Femur (tissue), 1 donor: ENCODE measurements around the gene CCDC112.
"Not testable (repeated sequence)": the region's sequence is repeated elsewhere in the genome, so short reads cannot be mapped to it uniquely, and the experiment has no call there.

Experiments
- DNase-seq: peaks from one replicate; pipeline ENCODE4 v3.0.0-alpha.2; 2017

Gene CCDC112, protein sequence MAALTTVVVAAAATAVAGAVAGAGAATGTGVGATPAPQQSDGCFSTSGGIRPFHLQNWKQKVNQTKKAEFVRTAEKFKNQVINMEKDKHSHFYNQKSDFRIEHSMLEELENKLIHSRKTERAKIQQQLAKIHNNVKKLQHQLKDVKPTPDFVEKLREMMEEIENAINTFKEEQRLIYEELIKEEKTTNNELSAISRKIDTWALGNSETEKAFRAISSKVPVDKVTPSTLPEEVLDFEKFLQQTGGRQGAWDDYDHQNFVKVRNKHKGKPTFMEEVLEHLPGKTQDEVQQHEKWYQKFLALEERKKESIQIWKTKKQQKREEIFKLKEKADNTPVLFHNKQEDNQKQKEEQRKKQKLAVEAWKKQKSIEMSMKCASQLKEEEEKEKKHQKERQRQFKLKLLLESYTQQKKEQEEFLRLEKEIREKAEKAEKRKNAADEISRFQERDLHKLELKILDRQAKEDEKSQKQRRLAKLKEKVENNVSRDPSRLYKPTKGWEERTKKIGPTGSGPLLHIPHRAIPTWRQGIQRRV

DNA sequence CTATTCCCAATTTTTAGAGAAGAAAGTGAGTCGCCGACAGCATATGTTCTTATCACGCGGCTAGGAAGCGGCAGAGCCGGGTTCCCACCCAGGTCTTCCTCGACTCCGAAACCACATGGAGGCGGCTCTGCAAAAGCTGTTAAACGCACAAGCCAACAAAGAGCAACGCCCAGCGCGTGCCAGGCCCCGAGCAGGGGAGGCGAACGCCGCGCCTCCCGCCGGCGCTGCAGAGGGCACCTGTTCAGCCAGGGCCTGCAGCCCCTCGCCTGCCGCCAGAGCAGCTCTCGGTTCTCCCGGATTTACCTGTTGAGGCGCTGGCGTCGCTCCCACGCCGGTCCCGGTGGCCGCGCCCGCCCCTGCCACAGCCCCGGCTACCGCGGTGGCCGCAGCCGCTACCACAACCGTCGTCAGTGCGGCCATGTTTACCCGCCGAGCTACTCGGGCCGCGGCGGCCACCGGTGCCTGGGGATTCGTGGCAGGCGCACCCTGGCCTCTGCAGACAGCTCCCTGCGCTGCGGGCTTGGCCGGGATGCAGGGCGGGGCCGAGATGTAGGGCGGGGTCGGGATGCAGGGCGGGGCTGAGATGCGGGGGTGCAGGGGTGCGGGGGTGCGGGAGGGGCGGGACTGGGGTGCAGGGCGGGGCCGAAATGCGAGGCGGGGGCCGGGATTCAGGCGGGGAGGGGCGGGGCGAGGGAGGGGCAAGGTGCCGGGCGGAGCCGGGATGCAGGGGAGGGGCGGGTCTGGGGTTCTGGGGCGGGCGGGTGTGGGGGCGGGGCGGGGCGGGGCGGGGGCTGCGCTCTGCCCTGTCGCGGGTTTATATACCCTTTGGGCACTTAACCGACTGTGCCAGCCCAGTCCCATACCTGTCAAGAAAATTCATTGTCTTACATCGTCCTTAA, at the start of gene CCDC112:
Gene CCDC112, minus strand, starts transcription at position 531 of the 899 bp plus-strand sequence. Its CDS starts 111 bp downstream, at position 420.
- DNase-seq, result peak; percentile 78

DNA sequence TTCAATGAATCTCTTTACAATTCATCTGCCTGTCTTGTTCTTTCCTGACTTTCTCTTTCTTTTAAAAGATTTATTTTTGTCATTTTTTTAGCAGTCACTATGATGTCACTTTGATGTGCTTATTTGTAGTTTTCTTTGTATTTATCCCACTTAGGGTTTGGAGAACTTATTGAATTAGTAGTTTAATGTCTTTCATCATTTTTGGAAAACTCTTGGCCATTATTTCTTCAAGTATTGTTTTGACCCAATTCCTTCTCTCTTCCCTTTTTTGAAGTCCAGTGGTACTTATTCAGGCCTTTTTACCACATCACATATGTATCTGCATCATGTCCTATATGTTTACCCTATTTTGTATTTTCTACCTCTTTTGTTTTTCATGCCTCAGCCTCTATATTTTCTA, 48.9 kb upstream of the CCDC112 start:
- no peak for DNase-seq

DNA sequence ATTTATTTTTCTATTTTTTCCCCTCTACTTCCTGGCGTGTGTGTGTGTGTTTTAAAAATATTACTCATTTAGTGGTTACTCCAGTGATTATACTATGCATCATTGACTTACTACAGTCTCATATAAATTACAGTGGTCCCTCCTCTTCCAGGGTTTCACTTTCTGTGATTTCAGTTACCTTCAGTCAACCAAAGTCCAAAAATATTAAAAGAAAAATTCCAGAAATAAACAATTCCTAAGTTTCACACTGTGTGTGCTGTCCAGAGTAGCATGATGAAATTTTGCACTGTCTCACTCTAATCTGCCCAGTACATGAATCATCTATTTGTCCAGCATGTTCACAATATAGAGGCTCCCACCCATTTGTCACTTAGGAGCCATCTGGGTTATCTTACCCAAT, 47.4 kb upstream of the CCDC112 start:
- no peak for DNase-seq

DNA sequence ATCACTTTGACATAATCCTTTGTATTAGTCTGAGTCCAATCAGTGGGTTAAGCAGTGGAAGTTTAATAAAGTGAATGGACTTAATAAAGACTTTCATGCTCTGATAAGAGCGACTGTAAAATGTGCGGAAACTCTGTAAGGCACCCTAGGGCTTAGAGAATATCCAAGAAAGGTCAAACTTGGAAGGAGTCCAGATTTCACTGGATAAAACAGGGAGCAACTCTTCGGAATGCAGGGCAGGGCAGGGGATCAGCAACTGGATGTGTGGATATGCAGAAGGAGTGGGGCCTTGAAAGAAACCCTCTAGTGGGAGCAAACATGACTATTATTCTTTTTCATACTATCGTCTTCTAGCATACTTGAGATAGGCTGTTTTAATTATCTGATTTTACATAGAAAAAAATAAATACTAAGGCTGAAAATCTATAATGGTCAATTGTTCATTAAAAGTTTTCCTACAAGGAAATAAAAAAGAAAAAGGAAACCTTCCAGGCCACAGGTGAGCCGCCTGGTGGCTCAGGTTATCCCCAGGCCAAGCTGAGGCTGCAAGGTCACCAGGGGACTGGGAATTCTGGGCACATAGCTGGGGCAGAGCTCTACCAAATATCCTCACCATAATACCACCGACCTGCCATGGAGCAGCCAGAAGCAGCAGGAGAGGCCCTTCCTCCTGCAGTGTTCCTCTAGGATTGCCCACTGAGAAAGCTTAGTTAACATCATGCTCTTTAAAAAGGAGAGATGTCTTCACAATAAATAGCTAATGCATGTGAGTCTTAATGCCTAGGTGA, 46.3 kb upstream of the CCDC112 start:
- no peak for DNase-seq

DNA sequence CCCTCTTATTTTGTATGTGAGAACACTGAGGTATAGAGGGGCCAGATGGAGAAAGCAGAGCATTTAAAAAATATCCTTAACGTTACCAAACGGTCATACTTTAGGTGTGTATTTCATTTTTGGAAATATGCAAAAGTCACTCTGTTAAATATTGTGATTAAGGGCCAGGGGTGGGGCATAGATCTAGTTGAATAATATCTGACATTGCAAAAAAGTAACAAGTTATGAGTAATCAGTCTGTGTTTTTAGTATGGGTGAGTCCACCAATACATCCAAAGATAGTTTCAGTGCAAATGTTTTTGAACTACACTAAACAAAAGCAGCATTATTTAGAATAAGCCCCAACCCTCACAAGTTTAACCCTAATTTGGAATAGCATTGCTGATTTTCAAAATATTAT, 45.3 kb upstream of the CCDC112 start:
- DNase-seq, result no peak

DNA sequence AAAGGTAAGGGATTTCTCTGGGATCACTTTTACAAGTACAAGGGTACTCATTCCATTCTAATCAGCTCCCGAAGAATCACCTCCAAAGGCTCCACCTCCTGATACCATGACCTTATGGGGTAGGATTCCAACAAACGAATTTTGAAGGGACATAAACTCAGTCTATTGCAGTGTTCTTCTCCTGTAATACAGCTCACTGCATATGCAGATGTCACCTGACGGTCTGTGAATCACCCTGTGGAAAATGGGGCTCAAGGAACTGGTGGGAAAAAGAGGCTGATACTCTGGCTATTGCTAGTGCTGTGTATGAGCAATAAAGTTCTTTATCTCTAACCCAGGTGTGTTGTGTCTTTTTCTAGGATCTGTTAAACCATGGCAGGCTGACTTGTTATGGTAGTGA, 42.4 kb upstream of the CCDC112 start:
- DNase-seq, result no peak

DNA sequence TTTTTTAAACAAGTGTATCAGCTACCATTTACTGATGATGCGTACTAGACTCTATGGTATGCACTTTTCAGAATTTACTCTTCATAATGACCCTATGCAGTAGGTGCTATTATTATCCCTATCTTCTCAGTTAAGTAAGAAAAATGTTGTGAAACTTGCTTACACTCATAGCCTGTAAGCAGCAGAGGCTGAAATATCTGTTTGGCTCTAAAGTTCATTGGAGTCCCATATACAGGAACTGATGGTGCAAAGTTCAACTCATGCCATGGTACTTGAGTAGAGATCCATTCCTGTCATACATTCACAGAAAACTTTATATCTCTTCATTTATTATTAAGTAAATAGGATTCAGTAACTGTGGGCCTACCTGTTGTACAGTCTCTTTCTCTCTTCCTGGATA, 41.4 kb upstream of the CCDC112 start:
- DNase-seq, result no peak

DNA sequence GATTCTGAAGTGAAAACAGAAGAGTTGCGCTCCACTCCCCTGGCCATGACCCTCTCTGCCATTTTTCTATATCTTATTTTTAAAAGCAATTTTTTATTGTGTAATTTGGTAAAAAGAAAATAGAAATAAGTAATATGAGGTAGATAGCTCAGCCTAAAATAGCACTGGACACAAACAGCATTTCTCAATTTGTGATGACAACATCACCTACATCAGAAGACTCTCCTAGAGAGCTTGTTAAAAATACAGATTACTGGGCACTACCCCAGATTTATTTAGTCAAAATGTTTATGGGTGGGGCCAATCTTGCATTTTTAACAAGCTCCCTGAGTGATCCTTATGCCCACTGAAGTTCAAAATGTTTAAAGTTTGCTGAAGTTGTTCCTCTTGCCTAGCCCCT, 40.5 kb upstream of the CCDC112 start:
- DNase-seq, result no peak

DNA sequence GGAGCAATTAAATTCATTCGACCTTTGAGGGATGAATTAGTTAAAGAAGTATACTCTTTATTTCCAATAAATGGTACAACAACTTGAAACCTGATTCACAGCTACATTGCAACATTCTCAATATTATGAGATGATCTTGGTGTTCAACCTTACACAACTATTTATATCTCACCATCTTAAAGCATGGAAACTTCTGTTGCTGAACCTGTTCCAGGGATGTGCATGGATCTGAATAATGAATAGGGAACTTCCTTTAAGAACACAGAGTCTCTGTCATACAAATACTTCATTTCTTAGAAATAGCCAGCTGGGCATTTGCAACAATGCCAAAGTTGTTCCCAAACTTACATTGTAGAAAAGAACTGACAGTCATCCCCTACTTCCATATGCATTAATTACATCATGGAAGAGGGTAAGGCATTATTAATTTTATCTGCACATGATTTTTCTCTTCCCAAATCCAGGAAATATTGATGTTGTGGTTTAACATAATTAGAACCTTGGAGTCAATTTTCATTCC, 39.8 kb upstream of the CCDC112 start:
- no peak for DNase-seq

DNA sequence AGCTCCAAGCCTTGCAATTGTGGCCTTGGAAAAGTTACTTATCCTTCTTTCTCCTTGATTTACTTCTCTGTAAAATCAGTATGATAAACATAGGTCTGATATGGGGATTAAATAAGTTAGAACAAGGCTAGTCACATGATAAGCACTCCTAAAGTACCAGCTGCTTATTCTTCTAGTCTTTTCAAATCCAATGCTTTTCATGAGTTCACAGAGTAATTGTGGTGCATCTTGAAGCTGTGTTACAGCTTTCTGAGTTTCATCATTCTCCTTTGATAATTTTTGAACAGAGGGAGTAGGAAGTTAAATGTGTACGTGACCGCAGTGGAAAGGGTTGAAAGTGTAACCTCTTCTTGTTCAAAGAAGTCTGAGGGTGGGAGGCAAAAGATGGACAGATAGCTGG, 38.8 kb upstream of the CCDC112 start:
- no peak for DNase-seq

DNA sequence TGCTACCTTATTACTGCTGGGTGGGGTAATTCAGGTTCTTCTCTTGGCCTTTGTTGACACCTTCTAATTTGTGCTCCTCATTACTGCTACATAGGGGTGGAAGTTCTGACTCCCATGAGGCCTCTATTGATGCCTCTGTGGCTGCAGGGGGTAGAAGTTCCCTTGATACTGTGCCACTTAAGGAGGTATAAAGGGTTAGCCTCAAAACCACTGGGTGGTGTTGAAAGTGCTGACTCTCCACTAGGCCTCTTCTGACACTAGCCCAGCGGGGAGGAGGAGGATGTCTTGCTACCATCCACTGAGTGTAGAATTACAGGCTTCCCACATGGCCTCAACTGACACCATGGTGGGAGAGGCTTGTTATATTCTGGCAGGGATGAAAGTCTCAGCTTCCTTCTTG, 36.7 kb upstream of the CCDC112 start:
- DNase-seq, result peak; percentile 40

DNA sequence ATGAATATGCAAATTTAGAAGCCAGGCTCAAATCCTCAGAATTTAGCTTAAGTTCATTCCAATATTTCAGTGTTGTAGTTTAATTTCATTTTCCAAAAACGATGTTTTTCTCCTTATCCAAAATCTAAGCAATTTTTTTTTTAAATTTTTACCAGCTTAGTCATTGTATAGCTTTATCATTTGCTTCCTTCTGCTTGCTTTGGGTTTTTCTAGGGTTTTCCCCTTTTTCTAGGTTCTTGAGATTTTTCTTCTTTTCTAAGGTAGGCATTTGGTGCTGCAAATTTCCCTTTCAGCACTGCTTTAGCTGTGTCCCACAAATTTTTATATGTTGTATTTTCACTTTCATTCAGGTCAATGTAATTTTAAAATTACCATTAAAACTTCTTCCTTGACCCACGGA, 34.4 kb upstream of the CCDC112 start:
- DNase-seq, result no peak

DNA sequence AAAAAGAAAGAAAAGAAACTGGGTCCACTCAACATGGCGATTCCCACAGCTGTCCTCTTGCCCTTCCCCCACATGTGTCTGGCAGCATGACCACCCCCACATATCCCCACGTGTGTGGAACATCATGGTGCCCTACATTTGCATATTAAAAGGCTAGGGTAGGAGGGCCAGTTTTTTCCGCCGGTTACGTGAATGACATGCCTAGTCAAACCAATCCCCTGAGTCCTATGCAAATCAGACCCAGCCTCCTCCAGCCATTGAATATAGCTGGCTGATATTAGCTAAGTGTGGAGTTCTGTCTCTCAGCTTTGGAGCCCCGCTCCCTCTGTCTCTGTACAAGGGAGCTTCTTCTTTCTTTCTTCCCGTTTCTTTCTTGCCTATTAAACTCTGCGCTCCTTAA, 33.0 kb upstream of the CCDC112 start:
- DNase-seq, result no peak

DNA sequence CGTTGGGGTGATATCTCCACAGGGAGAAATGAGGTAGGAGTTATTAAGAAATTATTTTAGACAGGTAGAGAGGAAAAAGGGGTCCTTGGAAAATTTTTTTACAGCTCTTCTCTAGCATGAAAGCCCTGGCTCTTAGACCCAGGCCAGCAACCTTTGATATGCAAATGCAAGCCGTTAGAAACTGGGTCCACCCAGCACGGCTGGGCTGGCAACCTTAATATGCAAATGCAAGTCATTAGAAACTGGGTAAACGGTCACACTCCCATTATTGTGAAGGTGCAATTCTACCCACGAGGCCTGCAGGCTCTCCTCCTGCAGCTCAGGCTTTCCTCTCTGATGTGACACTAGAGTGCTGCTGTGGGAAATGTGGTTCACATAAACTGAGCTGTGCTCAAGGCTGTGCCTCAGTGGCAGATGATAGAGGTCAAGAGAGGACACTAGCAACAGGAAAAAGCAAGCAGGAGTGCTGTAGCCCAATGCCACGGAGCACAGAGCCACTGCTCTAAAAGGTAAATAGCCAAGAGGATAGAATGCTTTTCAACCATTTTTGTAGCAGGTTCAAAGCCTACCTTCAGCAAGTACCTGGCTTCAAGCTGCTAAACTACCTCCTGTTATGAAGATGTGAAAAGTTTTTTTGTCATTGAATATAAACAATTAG, 32.3 kb upstream of the CCDC112 start:
- not testable (repeated sequence) for DNase-seq

DNA sequence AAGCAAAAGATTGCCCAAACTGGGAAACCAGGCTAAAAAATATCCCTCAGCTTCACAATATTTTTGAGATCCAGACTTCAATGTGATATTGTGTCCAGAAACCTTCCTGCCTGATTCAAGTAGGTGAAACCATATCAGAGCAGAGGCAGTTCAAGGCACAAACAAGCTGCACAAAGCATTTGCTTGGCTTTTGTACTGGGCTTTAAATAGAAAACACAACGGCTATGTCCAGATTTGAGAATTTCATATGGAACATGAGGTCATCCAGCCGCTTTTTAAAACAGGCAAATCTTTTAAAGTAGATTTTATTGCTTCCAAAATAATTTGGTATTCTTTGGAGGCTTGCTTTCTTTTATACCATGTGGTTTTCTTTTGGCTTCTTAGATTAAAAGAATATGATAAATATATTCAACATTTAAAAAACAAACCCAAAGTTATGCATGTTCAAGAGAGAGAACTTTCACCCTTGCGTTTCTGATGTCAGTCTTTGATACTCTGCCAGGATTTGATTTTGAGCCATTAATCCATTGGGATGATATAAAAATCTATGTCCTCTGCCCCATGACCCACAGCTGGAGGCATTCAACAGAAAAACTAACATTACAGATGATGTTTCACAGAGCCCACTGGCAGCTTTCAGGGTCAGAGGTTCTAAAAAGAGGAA, 29.0 kb upstream of the CCDC112 start:
- DNase-seq, result no peak

DNA sequence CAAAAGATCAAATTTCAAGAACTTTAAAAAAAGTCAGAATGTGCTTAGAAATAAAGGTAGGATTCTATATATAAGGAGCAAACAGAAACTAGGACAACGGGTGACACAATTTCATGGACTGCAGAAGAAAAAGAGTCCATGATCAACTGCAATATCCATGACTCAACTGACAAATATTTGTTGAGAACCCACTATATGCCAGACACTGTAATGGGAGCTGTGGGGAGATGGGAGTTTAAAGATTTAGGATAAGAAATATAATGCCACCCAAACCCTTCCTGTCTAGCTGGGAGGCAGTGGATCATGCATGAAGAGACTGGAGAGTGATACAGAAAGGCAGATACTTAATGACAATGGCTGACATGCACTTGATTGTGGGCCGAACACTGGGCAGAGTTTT, 27.6 kb upstream of the CCDC112 start:
- DNase-seq, result no peak

DNA sequence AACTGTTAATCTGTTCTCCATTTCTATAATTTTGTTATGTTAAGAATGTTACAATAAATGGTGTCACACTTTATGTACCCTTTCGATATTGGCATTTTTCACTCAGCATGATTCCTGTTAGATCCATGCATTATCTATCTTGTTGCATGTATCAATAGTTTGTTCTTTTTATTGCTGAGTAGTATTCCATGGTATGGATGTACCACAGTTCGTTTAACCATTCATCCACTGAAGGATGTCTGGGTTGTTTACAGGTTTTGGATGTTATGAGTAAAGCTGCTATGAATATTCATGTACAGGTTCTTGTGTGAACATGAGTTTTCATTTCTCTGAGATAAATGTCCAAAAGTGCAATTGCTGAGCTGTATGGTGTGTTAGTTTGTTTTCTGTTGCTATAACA, 26.3 kb upstream of the CCDC112 start:
- DNase-seq, result no peak

DNA sequence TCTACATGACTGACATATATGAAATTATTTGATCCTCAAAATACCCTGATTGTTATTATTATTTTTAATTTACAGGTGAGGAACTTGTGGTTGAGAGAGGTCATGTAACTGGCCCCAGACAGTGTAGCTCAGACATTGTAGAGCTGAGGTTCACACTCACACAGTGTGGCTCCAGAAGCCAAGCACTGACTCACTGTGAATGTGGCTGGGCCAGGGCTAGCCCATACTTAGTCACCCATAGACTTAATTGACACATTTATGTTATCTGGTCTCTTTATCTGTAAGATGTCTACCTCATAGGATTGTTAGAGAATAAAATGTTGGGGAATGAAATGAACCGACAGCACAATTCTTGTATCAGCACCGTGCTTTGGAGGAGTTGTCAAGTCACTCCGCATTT, 24.9 kb upstream of the CCDC112 start:
- DNase-seq, result no peak

DNA sequence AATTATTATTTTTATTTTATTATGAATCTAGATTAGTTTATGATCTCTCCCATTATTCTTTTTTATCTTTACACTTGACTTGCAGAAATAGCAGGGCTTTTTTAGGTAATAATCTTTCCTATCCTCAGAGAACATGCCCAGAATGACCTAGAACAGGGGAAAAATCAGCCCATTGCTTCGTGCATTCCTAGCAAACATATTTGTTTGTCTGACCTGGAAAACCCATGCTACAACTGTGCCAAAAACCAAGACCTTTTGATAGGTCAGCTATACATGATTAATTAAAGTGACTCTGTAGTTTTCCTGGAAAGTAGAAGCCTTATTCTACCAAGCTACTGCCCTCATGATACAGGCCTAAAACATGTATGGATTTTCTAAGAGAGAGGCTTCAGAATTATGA, 24.1 kb upstream of the CCDC112 start:
- DNase-seq, result no peak

DNA sequence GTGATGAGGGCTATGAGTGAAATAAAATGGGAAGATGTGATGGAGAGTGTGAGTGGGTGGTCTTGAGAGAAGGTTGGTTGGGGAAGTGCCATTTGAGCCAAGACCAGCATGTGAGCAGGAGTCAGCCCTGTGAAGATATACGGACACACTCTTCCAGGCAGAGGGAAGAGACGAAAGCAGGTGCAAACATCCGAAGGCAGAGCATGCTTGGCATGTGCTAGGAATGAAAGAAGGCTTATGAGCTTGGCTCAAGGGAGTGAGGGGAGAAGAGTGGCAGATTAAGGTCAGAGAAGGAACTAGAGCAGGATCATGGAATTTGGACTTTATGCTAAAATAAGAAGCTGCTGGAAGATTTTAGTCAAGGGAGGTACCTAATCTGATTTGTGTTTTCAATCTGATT, 23.6 kb upstream of the CCDC112 start:
- no peak for DNase-seq

DNA sequence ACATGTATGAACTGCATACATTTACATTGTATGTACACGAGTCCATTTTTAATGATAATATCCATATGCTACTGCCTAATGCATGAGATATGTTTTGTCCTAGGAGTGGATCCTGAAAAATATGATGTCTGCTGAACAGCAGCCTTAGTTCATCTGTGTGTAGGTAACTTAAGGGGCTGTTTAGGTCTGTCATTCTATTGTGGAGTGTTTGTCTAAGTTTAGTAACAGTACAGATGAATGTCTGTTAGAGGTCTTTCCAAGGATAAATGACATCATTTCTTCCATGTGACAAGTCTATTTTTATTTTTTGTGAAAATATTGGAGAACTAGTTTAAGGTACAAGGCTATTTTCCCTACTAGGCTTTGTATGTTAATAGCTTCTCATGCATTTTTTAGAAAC, 22.6 kb upstream of the CCDC112 start:
- no peak for DNase-seq

DNA sequence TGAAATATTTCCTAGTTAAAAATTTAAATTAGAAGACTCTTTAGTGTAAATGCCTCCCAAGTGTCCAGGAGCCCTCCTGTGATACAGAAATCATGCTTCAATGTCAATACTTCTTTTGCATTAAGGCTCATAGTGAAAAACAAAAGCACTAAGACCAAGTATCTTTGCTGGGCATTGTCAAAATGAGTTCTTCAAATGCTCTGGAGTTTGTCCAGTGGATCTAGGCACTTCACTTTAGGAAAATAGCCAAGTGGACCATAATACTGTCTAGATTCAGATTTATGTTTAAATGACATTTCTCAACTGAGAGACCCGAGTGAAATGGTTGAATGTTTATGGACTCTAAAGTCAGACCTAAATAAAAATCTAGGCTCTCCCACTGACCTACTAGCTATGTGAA, 21.3 kb upstream of the CCDC112 start:
- DNase-seq, result no peak
